HepG2 (cell line): ENCODE measurements around the gene RPS19BP1. TPM values are rescaled to one million over a fixed set of nuclear protein-coding genes. Genes with fewer than 3 reads are reported as not detected.

Experiments used
- AGO1 ChIP-seq: fragments of 200-400 bp; formaldehyde crosslinking; IDR thresholded peaks from 2 replicates; pipeline ENCODE4 v1.6.1; 2017; ENCODE audit warnings: mild to moderate bottlenecking, low read depth, low read length, moderate library complexity; ENCODE audit not compliant: poor library complexity, severe bottlenecking
- CCDC6 ChIP-seq: sonication (generic); formaldehyde crosslinking; IDR thresholded peaks from 2 replicates; pipeline ENCODE4 v1.8.1; 2022; ENCODE audit warnings: mild to moderate bottlenecking, missing genetic modification reagents, moderate library complexity
- FOSL2 ChIP-seq: sonication (generic); formaldehyde crosslinking; IDR thresholded peaks from 2 replicates; pipeline ENCODE4 v1.4.0; 2020; ENCODE audit warnings: missing genetic modification reagents
- FOXK1 ChIP-seq: sonication (generic); formaldehyde crosslinking; IDR thresholded peaks from 2 replicates; pipeline ENCODE4 v1.4.0; 2020; ENCODE audit warnings: low read depth, missing genetic modification reagents, borderline replicate concordance
- HNRNPL ChIP-seq: fragments of 200-400 bp; formaldehyde crosslinking; IDR thresholded peaks from 2 replicates; pipeline ENCODE4 v1.6.1; 2017; ENCODE audit warnings: mild to moderate bottlenecking, low read depth, low read length
- MLX ChIP-seq: IDR thresholded peaks from 2 replicates; pipeline ENCODE4 v1.6.1; 2016
- PAXIP1 ChIP-seq: sonication (generic); formaldehyde crosslinking; conservative IDR thresholded peaks from 2 replicates; pipeline ENCODE4 v1.4.0; 2020; ENCODE audit warnings: mild to moderate bottlenecking, missing genetic modification reagents, moderate library complexity
- POLR2AphosphoS2 ChIP-seq: IDR thresholded peaks from 2 replicates; pipeline ENCODE4 v1.6.1; 2011; ENCODE audit warnings: low read depth, low read length, improper control_type of control experiment
- SAP130 ChIP-seq: IDR thresholded peaks from 2 replicates; pipeline ENCODE4 v1.6.1; 2016; ENCODE audit warnings: low read depth
- SNAPC4 ChIP-seq: sonication (generic); formaldehyde crosslinking; IDR thresholded peaks from 2 replicates; pipeline ENCODE4 v1.4.0; 2020; ENCODE audit warnings: mild to moderate bottlenecking, missing genetic modification reagents
- ZBTB42 ChIP-seq: sonication (generic); formaldehyde crosslinking; IDR thresholded peaks from 2 replicates; pipeline ENCODE4 v1.5.0; 2020; ENCODE audit warnings: mild to moderate bottlenecking, missing genetic modification reagents
- ZNF10 ChIP-seq: sonication (generic); formaldehyde crosslinking; IDR thresholded peaks from 2 replicates; pipeline ENCODE4 v1.4.0; 2020; ENCODE audit warnings: mild to moderate bottlenecking, low read depth, missing genetic modification reagents, borderline replicate concordance
- ZNF350 ChIP-seq: sonication (generic); formaldehyde crosslinking; IDR thresholded peaks from 2 replicates; pipeline ENCODE4 v1.4.0; 2020; ENCODE audit warnings: mild to moderate bottlenecking, low read depth, missing genetic modification reagents, borderline replicate concordance
- ZNF672 ChIP-seq: sonication (generic); formaldehyde crosslinking; IDR thresholded peaks from 2 replicates; pipeline ENCODE4 v1.8.1; 2022; ENCODE audit warnings: missing genetic modification reagents
- ZNF768 ChIP-seq: sonication (generic); formaldehyde crosslinking; IDR thresholded peaks from 2 replicates; pipeline ENCODE4 v1.4.0; 2020; ENCODE audit warnings: missing genetic modification reagents
- ZSCAN9 ChIP-seq: IDR thresholded peaks from 2 replicates; pipeline ENCODE4 v1.6.1; 2016; ENCODE audit warnings: borderline replicate concordance
- ZUFSP ChIP-seq: sonication (generic); formaldehyde crosslinking; IDR thresholded peaks from 2 replicates; pipeline ENCODE4 v1.9.0; 2021; ENCODE audit warnings: missing genetic modification reagents, mild to moderate bottlenecking, borderline replicate concordance
- polyA plus RNA-seq, 8 experiments: library from polyadenylated mRNA; depleted of rRNA in 3 of 8; stranded (reverse) in 7 of 8; unstranded in 1 of 8; fragments of >200 nt; fragmentation: Illumina TruSeq in 4 of 8; extraction: Trizol in 4 of 8; gene quantifications; 2 replicates each; pipeline versions ENCODE4 v1.2.1 to v1.2.3, GENCODE V29; 2011 to 2016; ENCODE audit warnings: low read depth in 4 of 8, missing spikeins in 1 of 8, mixed read lengths in 1 of 8; ENCODE audit not compliant: insufficient read depth in 1 of 8
- total RNA-seq, 5 experiments: library from RNA; depleted of rRNA; stranded (reverse); fragments of >200 nt; fragmentation: Illumina TruSeq; extraction: Trizol; gene quantifications; 2 replicates each; pipeline ENCODE4 v1.2.3, GENCODE V29; 2016; ENCODE audit warnings: low read depth in 1 of 5

The RPS19BP1 gene
- total and polyA plus RNA-seq, 2 of the 13 experiments (the other 11 are each of a cell fraction or from before 2014, with no cell fraction given) = 44.3 to 81.3 TPM

GRCh38 chr22:39520226-39521105, 12.1 kb downstream of the RPS19BP1 start, which contains the start of gene ATF4 (continued):
- TF ChIP-seq SNAPC4 (CRISPR knock-in tag) (peak; percentile 43; the same call in 1 of the 2 replicates), ZSCAN9 (peak; percentile 74), CCDC6 (CRISPR knock-in tag) (no peak; the same call in 1 of the 2 replicates), ZNF350 (CRISPR knock-in tag) (peak; percentile 85), FOXK1 (CRISPR knock-in tag) (peak; percentile 31; the same call in 1 of the 2 replicates), ZNF672 (CRISPR knock-in tag) (peak; percentile 90; the same call in 1 of the 2 replicates), FOSL2 (CRISPR knock-in tag) (no peak), ZBTB42 (CRISPR knock-in tag) (peak; percentile 67; the same call in 1 of the 2 replicates), SAP130 (CRISPR knock-in tag) (peak; percentile 68), ZNF10 (CRISPR knock-in tag) (0 out of 2 replicates have a peak, but pooled peaks have one; percentile 63), ZNF768 (CRISPR knock-in tag) (peak; percentile 81; the same call in 1 of the 2 replicates), AGO1 (peak; percentile 15), ZUFSP (CRISPR knock-in tag) (no peak), POLR2AphosphoS2 (peak; percentile 94), PAXIP1 (CRISPR knock-in tag) (no peak), HNRNPL (peak; percentile 84), MLX (CRISPR knock-in tag) (peak; percentile 43; the same call in 1 of the 2 replicates)
